Gastroesophageal sphincter (tissue), 4 donors: ENCODE data around the gene GABARAPL2. TPM values are rescaled to one million over a fixed set of nuclear protein-coding genes. Genes with fewer than 3 reads are reported as not detected.

Source experiments
- ATAC-seq: fragments of 150-250 bp; one replicate; pipeline ENCODE4 v1.9.1; 2016; ENCODE audit warnings: mild to moderate bottlenecking, moderate library complexity
- H3K27ac ChIP-seq, 4 donors: fragments of 200-600 bp; sonication (generic) in 3 of 4; 1 replicate in 3 of 4; 2 replicates in 1 of 4; pipeline ENCODE4 v1.5.1; 2016 to 2019
- H3K27me3 ChIP-seq: fragments of 200-600 bp; sonication (generic); one replicate; pipeline ENCODE4 v1.5.1; 2019
- H3K36me3 ChIP-seq, 2 donors: fragments of 200-600 bp; sonication (generic); one replicate each; pipeline ENCODE4 v1.5.1; 2019; ENCODE audit warnings: control low read depth in 1 of 2
- H3K4me1 ChIP-seq, 3 donors: fragments of 200-600 bp; sonication (generic); 1 replicate in 2 of 3; 2 replicates in 1 of 3; pipeline ENCODE4 v1.5.1; 2016 to 2019; ENCODE audit warnings: control low read depth in 2 of 3
- H3K4me3 ChIP-seq, 2 donors: fragments of 200-600 bp; sonication (generic); one replicate each; pipeline ENCODE4 v1.5.1; 2019; ENCODE audit warnings: mild to moderate bottlenecking in 1 of 2, moderate library complexity in 1 of 2
- H3K9me3 ChIP-seq, 3 donors: fragments of 200-600 bp; sonication (generic); one replicate each; pipeline ENCODE4 v1.5.1; 2017 to 2019; ENCODE audit warnings: control low read depth in 2 of 3
- EP300 ChIP-seq: sonication (generic); formaldehyde crosslinking; IDR thresholded peaks from one replicate; pipeline ENCODE4 v1.6.1; 2017; ENCODE audit warnings: antibody characterized with exemption, mild to moderate bottlenecking
- POLR2A ChIP-seq, 2 donors: fragments of 450-650 bp; IDR thresholded peaks; one replicate each; pipeline ENCODE4 v1.6.1; 2017; ENCODE audit warnings: antibody characterized with exemption in 2 of 2, mild to moderate bottlenecking in 2 of 2, moderate library complexity in 1 of 2
- POLR2AphosphoS5 ChIP-seq: sonication (generic); formaldehyde crosslinking; IDR thresholded peaks from one replicate; pipeline ENCODE4 v1.6.1; 2017; ENCODE audit warnings: antibody characterized with exemption
- WGBS, 2 donors: methylation state at CpG; one replicate each; pipeline ENCODE4 v1.1.5; 2018; ENCODE audit warnings: low coverage in 1 of 2; 5-methylcytosine and 5-hydroxymethylcytosine counted together
- total RNA-seq, 4 donors: library from RNA; depleted of rRNA; stranded (reverse); fragments of >200 nt; gene quantifications; one replicate each; pipeline ENCODE4 v1.1.0, GENCODE V29; 2016
- TF ChIP-seq, protein P1 (sequence below), 4 experiments: fragments of 200-600 bp in 2 of 4; fragments of 450-650 bp in 2 of 4; sonication (generic) in 1 of 4; IDR thresholded peaks; one replicate each; pipeline ENCODE4 v1.5.1; 2017 to 2019; ENCODE audit warnings: antibody characterized with exemption in 4 of 4, mild to moderate bottlenecking in 2 of 4, moderate library complexity in 2 of 4

GABARAPL2 gene
- total RNA-seq, 4 donors from 2014 or later = 87.4 to 118 (median 92.0) TPM

DNA sequence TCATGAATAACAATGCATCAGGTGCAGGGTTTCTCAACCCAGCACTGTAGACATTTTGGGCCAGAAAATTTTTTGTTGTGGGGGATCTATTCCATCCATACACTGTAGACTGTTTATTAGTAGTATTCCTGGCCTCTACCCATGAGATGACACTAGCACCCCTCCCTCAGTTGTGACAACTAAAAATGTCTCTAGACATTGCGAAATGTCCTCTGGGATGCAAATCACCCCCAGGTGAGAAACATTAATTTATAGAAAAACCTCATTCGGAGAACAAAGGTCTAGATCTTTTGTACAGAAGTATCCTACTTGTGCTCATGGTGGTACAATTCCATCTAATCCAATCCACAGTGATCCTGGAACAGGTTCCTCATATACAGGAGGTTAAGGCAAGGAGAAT is 52.6 kb downstream of the GABARAPL2 start:
- no peak for ATAC-seq
- TF ChIP-seq, protein P1, sequence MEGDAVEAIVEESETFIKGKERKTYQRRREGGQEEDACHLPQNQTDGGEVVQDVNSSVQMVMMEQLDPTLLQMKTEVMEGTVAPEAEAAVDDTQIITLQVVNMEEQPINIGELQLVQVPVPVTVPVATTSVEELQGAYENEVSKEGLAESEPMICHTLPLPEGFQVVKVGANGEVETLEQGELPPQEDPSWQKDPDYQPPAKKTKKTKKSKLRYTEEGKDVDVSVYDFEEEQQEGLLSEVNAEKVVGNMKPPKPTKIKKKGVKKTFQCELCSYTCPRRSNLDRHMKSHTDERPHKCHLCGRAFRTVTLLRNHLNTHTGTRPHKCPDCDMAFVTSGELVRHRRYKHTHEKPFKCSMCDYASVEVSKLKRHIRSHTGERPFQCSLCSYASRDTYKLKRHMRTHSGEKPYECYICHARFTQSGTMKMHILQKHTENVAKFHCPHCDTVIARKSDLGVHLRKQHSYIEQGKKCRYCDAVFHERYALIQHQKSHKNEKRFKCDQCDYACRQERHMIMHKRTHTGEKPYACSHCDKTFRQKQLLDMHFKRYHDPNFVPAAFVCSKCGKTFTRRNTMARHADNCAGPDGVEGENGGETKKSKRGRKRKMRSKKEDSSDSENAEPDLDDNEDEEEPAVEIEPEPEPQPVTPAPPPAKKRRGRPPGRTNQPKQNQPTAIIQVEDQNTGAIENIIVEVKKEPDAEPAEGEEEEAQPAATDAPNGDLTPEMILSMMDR (IDR thresholded peaks at IDR 0.05) = no peak
- no peak for TF ChIP-seq POLR2AphosphoS5
- no peak for TF ChIP-seq POLR2A (IDR thresholded peaks at IDR 0.05)
- TF ChIP-seq EP300 = no peak
- Histone ChIP-seq H3K27ac (no peak overlapping the region), H3K36me3 (peaks cover 0 to 62% of the 10 kb centered on the region in 2 donors), H3K9me3 (no peaks in the 10 kb centered on the region), H3K4me3 (no peak overlapping the region), H3K27me3 (no peaks in the 10 kb centered on the region), H3K4me1 (peaks cover 4 to 26% (median 10%) of the 10 kb centered on the region in 3 donors)
- 83 to 89% methylated on average over 1 to 2 of the region's 2 CpGs for WGBS, 2 donors

DNA sequence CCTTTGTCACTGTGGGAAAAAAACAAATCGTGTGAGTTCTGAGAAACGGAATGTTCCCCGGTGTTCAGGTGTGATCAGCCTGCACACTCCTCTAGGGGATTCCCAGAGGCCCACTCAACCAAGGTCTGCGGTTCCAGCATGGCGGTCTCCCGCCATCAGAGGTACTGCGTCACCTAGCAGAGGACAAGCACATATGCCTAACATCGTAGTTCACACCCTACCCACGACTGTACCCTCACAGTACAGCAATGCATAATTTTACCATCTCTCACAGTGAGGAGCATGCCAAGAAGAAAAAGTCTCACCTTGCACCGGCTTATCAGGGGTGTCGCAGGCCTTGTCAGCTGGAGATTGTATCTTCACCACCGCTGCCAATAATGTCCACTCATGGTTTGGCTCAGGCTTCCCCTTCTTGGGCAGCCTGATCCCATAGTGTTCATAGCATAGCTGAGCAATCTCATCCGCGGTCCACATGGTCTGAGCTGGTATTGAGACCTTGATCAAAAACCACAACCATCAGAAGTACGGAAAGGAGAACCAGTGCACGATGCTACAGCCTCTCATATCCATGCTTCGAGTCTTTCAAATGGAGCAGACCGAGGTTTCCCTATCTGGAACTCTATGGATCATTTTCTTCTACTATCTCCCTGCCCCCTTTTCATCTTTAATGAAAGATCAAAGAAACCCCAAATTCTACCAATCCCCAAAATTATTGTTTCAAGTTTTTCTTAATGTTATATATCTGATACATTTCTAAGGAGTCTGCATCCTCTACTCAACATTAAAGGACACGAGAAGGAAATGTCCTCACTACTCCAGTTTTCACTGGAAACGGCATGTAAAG is 54.4 kb downstream of the GABARAPL2 start:
- Histone ChIP-seq H3K4me3 (no peak overlapping the region), H3K27ac (no peak overlapping the region), H3K4me1 (peaks cover 4 to 27% (median 10%) of the 10 kb centered on the region in 3 donors), H3K9me3 (no peaks in the 10 kb centered on the region), H3K27me3 (no peaks in the 10 kb centered on the region), H3K36me3 (peaks cover 0 to 52% of the 10 kb centered on the region in 2 donors)
- ATAC-seq = no peak
- WGBS, 2 donors = 83 to 85% methylated on average over 2 to 15 of the region's 20 CpGs
- TF ChIP-seq, protein P1 (IDR thresholded peaks at IDR 0.05) = no peak
- TF ChIP-seq POLR2A (IDR thresholded peaks at IDR 0.05) (no peak), EP300 (no peak), POLR2AphosphoS5 (no peak)

DNA sequence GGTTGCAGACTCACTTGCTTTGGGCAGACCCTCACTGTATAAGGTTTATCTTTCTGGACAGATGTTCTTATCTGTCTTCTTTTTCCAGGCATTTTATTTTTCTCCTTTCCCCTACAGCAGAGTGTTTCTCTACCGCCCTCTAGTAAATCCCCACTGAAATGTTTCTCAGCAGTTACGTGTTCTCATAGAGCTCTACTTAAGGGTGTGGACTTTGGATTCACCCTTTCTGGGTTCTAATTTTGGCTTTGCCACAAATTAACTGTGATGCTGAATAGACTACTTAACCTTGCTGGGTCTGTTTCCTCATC is 54.9 kb downstream of the GABARAPL2 start:
- TF ChIP-seq, protein P1 (IDR thresholded peaks at IDR 0.05) = peak in 2 of 4 experiments; percentile 34 to 35
- TF ChIP-seq EP300 = no peak
- TF ChIP-seq POLR2A (IDR thresholded peaks at IDR 0.05) = no peak
- no peaks in the 10 kb centered on the region for H3K9me3 ChIP-seq
- 10 to 18% methylated on average over 2 of the region's 2 CpGs for WGBS, 2 donors
- H3K36me3 ChIP-seq = peaks cover 0 to 52% of the 10 kb centered on the region in 2 donors
- H3K27ac ChIP-seq = peak overlapping the region in 1 of 4 donors; percentile 95
- H3K4me1 ChIP-seq = peaks cover 4 to 27% (median 10%) of the 10 kb centered on the region in 3 donors
- no peak overlapping the region for H3K4me3 ChIP-seq
- no peaks in the 10 kb centered on the region for H3K27me3 ChIP-seq
- no peak for ATAC-seq

DNA sequence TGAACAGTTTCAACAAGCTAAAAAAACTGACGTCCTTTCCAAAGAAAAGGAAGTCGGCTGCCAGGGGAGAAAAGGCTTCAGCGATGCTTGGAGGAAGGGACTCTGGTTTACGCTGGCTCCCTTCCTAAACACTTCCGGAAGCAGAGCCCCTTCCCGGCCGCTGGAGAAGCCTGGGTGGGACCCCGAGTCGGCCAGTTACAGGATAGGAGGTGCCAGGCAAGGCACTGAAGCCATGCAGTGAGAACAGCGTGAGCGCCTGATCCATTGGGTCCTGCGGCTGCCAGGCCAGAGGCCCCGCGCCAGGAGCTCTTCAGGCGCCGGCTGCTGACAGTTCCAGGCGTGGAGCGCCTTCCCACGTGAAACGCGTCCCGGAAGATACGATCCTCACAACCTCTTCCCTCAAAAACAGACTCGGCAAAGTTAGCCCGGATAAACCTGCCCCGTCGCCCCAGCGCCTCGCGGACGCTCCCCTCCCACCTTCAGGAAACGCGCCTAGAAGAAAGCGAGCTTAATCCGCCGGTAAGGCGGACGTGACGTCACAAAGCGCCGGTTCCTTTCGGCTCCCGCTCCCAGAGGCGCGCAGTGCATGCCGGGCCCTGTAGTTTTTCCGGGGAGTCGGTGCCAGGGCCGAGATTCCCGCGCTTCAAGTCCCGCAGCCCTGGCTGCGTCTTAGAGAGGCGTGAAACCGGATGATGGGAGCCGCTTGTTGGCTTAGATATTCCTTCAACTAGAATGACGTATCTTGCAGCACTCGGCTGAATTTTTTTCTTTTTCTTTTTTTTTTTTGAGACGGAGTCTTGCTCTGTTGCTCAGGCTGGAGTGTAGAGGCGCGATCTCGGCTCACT is 56.8 kb downstream of the GABARAPL2 start, which contains the start of gene ADAT1:
ADAT1 (minus strand) TSS at position 521 of the 845 bp plus-strand sequence. CDS start 2,482 bp downstream, outside the sequence.
- 0 to 2% methylated on average over 8 to 11 of the region's 62 CpGs for WGBS, 2 donors
- H3K27ac ChIP-seq = peak within 1 kb of the TSS; percentile 84 to 95 (median 92)
- no peaks in the 10 kb centered on the region for H3K9me3 ChIP-seq
- no peak for TF ChIP-seq EP300
- peak; percentile 67 to 73 for TF ChIP-seq POLR2A (IDR thresholded peaks at IDR 0.05)
- TF ChIP-seq POLR2AphosphoS5 = peak; percentile 91
- TF ChIP-seq, protein P1 (IDR thresholded peaks at IDR 0.05) = peak in 2 of 4 experiments; percentile 3 to 22
- peaks cover 4 to 27% (median 10%) of the 10 kb centered on the region in 3 donors for H3K4me1 ChIP-seq
- ATAC-seq = peak; percentile 99
- H3K4me3 ChIP-seq = peak within 1 kb of the TSS; percentile 79 to 83
- peaks cover 0 to 53% of the 10 kb centered on the region in 2 donors for H3K36me3 ChIP-seq
- no peaks in the 10 kb centered on the region for H3K27me3 ChIP-seq
